GM12873 (cell line): ENCODE results near the gene C7orf25.

ENCODE experiments used
- TF ChIP-seq, protein P1 (sequence below): IDR thresholded peaks from 2 replicates; pipeline ENCODE4 v1.5.1; 2012; ENCODE audit warnings: low read depth, mild to moderate bottlenecking, moderate library complexity, low read length, control low read depth; ENCODE audit not compliant: insufficient read depth; ENCODE audit errors: missing control alignments

C7orf25 gene

DNA sequence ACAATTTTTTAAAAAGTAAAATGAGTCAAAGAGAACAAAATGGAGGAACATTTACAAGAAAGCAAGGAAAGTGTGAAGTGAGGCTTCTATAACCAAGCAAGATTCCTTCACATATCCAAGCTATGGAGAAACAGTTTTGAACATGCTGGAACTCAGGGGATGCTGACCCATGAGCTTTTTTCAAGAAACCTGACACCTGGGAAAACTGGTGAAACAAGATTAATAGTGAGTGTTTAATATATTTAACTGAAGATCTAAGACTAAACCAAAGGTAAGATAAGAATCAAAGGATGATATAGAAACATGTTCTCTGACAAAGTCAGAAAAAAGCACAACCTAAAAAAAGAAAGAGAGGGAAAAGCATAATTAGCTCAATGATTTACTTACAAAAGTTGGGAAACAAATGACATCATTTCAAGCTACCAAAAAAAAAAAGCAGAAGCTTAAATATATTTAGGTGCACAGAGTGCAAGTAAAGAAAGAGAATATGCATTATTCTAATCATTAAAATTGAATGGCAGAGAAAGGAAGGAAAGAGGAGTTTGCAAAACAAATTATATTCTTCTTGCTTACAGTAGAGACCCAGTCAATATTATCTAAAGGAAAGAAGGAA lies 24.9 kb downstream of the C7orf25 start:
- TF ChIP-seq, protein P1, sequence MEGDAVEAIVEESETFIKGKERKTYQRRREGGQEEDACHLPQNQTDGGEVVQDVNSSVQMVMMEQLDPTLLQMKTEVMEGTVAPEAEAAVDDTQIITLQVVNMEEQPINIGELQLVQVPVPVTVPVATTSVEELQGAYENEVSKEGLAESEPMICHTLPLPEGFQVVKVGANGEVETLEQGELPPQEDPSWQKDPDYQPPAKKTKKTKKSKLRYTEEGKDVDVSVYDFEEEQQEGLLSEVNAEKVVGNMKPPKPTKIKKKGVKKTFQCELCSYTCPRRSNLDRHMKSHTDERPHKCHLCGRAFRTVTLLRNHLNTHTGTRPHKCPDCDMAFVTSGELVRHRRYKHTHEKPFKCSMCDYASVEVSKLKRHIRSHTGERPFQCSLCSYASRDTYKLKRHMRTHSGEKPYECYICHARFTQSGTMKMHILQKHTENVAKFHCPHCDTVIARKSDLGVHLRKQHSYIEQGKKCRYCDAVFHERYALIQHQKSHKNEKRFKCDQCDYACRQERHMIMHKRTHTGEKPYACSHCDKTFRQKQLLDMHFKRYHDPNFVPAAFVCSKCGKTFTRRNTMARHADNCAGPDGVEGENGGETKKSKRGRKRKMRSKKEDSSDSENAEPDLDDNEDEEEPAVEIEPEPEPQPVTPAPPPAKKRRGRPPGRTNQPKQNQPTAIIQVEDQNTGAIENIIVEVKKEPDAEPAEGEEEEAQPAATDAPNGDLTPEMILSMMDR = no peak

DNA sequence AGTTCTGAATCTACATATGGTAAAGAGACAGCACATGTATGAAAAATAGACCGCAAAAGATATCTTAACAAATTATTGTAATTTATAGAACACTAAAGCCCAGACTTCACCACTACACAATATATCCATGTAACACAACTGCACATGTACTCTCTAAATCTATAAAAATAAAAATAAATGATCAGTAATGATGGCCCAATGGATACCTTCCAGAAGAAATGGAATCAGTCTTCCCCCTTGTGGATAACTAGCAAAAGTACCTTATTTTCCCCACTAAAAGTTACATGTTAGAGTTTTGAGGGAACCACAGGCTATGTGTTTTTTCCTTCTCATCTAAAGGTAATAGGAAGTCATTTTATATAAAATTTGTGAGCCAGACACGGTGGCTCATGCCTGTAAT lies 25.7 kb downstream of the C7orf25 start:
- TF ChIP-seq, protein P1 = peak; percentile 23

DNA sequence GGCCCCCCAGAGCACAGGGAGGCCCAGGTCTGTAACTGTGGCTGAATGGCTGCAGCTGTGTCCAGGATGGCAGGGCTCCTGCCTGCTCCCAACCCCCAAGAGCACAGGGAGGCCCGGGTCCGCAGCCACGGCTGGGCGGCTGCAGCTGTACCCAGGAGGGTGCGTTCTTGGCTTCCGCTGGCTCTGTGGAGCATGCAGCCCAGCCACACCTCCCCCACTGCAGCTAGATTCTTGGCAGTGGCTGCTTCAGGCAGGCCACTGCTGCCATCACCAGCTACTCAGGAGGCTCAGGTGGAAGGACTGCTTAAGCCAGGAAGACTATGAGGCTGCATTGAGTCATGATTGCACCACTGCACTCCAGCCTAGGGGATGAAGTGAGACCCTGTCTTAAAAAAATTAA lies 27.9 kb downstream of the C7orf25 start:
- TF ChIP-seq, protein P1 = no peak

DNA sequence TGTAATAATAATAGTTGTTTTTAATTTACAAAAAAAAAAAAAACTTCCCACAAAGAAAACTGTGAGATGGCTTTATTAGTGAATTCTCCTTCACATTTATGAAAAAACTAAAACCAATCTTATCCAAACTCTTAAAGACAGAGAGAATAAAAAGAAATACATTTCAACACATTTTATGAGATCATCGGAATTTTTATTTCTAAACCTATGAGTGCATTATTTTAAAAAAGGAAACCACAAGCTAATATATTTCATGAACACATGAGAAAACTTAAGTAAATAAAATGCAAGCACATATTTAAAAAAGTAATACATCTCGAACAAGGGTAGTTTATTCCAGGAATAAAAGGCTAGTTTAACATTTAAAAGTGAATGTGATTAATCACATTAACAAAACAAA lies 31.5 kb downstream of the C7orf25 start:
- TF ChIP-seq, protein P1 = no peak

DNA sequence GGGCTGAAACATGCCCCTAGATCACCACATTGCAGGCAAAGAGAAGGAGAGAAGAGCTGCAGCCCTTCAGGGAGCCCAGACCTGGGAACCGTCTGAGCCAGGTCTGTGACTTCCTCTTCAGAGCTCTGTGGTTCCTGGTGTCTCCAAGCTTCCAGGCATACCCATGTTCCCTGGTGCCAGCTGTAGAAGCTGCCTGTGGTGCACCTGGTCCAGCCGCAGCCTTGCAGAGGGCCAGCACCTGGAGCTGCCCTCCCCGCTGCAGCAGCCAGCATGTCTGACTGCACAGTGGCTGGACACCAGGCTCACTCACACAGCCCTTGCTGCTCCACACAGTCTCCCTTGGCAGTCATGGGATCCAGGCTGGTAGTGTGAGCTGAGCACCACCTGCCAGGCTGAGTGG lies 33.6 kb downstream of the C7orf25 start:
- TF ChIP-seq, protein P1 = no peak

DNA sequence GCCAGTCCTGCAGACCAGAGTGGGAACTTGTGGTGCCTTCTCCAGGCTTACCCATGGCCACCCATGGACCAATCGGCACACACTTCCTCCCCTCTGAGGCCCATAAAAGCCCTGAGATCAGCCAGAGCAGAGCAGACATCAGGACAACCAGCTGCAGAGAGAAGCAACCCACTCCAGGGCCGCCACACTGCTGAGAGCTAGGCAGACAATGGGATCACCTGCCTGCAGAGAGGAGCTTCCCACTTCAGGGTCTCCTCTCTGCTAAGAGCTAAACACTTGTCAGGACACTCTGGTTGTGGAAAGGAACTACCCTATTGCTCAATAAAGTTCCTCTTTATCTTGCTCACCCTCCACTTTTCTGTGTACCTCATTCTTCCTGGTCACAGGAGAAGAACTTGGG lies 34.0 kb downstream of the C7orf25 start:
- TF ChIP-seq, protein P1 = no peak

DNA sequence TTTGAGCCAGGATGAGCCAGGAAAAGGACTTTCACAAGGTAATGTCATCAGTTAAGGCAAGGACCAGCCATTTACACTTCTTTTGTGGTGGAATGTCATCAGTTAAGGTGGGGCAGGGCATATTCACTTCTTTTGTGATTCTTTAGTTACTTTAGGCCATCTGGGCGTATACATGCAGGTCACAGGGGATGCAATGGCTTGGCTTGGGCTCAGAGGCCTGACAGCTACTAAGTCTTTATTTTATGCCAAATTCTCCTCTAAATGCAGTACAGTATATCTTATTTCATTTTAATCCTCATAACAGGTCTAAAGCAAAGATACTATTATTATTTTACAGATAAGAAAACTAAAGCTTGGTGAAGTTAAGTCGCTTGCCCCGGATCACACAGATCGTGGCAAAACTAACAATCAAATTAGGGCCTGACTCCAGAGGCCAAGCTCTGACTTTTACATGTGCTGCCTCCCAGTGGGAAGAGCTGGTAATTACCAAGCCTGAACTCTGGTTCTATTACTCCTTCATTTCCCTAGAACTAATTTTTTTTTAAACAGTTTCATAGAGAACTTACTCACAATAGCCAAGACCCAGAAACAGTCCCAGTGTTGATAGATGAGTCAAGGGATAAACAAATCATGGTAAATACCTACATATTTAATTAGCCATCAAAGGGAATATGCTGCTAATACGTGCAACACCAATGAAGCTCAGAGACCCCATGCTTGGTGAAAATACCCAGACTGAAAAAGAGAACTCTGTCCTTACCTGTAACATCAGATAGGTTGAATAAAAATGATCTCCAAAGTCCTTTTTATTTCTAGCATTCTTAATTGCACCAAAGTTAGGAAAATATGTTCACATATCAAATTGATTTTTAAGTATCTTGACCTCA lies 35.4 kb downstream of the C7orf25 start:
- TF ChIP-seq, protein P1 = peak; percentile 82
